Measurements from ENCODE around the gene YIPF3.

- TF ChIP-seq EZH2 (IDR thresholded peaks at IDR 0.05) (no peak), POLR2AphosphoS5 (IDR thresholded peaks at IDR 0.05; ENCODE audit: borderline replicate concordance, low read depth, low read length) (no peak; the same call in 1 of the 2 replicates)
Measured at GRCh38 chr6:43523284-43523683, 6.6 kb upstream of the YIPF3 start.

All from SK-N-MC (cell line).